ENCODE results near the gene TACC2.
"Not testable (repeated sequence)": the region's sequence is repeated elsewhere in the genome, so short reads cannot be mapped to it uniquely, and the experiment has no call there.

TACC2 gene

DNA sequence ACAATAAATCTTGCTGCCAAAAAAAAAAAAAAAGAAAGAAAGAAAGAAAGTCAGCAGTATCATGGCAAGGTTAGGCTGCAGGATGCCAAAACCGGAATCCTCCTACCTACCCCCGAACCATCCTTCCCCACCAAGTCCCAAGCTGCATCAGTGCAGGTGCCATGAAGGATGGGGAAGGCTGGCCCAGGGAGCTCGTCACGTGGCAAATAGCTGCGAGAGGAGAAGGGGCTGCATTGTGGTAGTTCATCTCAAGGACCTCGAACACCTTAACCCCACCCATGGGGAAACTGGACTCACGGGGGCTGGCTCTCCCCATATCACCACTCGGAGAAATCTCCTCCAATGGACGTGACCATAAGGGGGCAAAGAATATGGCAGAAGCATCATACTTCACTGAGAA lies 86.2 kb downstream of the TACC2 start:
- no peak for DNase-seq (ENCODE audit: low read depth)
- no peak overlapping the region for H3K4me3 ChIP-seq (ENCODE audit: low read depth, low read length)
- TF ChIP-seq, protein P1, sequence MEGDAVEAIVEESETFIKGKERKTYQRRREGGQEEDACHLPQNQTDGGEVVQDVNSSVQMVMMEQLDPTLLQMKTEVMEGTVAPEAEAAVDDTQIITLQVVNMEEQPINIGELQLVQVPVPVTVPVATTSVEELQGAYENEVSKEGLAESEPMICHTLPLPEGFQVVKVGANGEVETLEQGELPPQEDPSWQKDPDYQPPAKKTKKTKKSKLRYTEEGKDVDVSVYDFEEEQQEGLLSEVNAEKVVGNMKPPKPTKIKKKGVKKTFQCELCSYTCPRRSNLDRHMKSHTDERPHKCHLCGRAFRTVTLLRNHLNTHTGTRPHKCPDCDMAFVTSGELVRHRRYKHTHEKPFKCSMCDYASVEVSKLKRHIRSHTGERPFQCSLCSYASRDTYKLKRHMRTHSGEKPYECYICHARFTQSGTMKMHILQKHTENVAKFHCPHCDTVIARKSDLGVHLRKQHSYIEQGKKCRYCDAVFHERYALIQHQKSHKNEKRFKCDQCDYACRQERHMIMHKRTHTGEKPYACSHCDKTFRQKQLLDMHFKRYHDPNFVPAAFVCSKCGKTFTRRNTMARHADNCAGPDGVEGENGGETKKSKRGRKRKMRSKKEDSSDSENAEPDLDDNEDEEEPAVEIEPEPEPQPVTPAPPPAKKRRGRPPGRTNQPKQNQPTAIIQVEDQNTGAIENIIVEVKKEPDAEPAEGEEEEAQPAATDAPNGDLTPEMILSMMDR (conservative IDR thresholded peaks at IDR 0.05; ENCODE audit: low read depth, low read length), result no peak

DNA sequence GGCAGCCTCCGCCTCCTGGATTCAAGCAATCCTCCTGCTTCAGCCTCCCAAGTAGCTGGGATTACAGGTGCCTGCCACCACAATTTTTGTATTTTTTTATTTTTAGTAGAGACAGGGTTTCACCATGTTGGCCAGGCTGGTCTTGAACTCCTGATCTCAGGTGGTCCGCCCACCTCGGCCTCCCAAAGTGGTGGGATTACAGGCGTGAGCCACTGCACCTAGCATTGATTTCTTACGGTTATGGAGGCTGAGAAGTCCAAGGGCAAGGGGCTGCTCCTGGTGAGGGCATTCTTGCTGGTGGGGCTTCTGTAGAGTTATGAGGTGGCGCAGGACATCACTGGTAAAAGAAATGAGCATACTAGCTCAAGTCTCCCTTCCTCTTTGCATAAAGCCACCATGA lies 86.9 kb downstream of the TACC2 start:
- not testable (repeated sequence) for H3K4me3 ChIP-seq (ENCODE audit: low read depth, low read length); DNase-seq (ENCODE audit: low read depth)

DNA sequence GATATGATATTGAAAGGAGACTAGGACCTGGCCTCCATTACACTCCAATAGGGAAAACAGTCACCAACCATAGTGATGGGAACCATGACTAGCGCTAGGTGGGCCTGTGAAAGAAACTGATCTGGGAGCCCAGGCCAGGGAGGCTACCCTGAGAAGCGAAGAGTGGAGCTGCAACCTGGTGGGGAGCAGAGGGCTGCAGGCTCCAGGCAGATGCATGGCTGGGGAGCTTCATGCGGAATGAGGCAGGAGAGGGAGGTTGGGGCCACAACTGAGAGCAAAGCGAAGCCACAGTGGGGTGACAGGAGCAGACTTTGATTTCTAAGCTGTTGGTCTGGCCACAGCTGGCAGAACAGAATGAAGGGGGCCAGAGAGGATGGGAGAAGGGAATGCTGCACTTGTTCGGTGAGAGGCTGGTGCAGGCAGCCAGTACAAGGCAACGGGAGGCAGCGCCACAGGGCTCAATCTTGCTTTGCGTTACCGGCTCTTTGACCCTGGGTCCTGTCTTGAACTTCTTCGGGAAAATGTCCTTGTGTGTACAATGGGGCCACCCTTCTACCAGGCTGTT lies 88.4 kb downstream of the TACC2 start:
- no peak overlapping the region for H3K4me3 ChIP-seq (ENCODE audit: low read depth, low read length)
- no peak for DNase-seq (ENCODE audit: low read depth)
- TF ChIP-seq, protein P1 (conservative IDR thresholded peaks at IDR 0.05; ENCODE audit: low read depth, low read length), result no peak

DNA sequence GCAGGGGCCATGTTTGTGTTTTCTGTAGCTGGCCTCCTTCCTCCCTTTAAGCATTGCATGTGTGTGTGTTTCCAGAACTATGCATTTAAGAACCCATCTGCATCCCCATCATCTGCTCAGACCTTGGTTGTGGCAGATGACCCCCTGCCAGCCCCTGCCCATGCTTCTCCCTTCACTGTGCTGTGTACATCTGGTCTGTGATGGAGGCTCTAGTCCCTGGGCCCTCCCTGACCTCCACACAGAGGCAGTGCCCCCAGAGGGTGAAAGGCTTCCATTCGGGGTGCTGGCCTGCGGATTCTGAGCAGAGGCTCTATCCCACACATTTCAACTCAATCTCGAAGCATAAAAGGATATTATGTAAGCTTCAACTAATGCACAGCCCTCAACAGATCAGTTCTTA lies 89.4 kb downstream of the TACC2 start:
- no peak overlapping the region for H3K4me3 ChIP-seq (ENCODE audit: low read depth, low read length)
- DNase-seq (ENCODE audit: low read depth), result no peak
- TF ChIP-seq, protein P1 (conservative IDR thresholded peaks at IDR 0.05; ENCODE audit: low read depth, low read length), result no peak

DNA sequence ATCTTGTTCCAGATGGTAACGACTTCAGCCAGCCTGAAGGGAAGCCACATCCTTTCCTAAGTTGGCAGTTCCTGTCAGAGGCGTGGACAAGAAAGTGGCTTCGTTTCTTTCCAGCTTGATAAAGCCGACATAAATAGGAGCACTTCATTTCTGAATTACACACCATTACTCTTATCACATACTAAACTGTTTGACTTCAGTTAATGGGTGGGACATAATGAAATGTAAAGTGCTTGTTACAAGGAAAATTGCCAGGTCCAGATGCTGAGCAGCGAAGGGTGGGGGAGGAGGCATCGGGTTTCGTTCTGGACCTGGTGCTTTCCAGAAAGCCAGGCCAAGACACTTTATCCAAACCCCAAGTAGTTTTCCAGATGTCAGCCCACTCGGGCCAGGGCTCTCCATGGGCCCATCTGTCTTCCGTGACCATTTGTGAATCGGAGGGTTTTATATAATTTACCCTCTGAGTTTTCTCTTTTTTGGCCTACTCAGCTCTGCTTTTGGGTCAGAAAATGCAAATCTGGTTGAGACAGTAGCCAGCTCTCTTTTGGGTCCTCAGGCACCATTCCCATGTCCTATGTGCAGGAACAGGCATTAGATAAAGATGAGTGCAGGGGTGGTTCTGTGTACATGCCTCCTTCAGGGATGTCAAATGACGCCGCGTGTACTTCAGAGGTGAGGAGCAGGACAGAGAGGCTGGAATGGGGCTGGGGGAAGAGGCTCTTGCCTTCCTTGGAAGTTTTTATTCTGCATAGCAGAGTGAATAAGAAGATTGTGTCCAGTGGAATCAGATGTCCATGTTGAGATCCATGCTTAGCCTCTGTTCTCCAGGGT lies 90.2 kb downstream of the TACC2 start:
- no peak for DNase-seq (ENCODE audit: low read depth)
- H3K4me3 ChIP-seq (ENCODE audit: low read depth, low read length), result no peak overlapping the region
- TF ChIP-seq, protein P1 (conservative IDR thresholded peaks at IDR 0.05; ENCODE audit: low read depth, low read length), result no peak

DNA sequence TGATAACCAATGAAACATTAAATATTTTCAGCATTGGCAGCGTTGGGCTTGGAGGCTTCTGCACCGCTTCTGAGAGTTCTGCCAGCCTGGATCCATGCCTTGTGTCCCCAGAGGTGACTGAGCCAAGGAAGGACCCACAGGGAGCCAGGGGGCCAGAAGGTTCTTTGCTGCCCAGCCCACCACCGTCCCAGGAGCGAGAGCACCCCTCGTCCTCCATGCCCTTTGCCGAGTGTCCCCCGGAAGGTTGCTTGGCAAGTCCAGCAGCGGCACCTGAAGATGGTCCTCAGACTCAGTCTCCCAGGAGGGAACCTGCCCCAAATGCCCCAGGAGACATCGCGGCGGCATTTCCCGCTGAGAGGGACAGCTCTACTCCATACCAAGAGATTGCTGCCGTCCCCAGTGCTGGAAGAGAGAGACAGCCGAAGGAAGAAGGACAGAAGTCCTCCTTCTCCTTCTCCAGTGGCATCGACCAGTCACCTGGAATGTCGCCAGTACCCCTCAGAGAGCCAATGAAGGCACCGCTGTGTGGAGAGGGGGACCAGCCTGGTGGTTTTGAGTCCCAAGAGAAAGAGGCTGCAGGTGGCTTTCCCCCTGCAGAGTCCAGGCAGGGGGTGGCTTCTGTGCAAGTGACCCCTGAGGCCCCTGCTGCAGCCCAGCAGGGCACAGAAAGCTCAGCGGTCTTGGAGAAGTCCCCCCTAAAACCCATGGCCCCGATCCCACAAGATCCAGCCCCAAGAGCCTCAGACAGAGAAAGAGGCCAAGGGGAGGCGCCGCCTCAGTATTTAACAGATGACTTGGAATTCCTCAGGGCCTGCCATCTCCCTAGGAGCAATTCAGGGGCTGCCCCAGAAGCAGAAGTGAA lies 93.9 kb downstream of the TACC2 start:
- H3K4me3 ChIP-seq (ENCODE audit: low read depth, low read length), result no peak overlapping the region
- TF ChIP-seq, protein P1 (conservative IDR thresholded peaks at IDR 0.05; ENCODE audit: low read depth, low read length), result no peak
- no peak for DNase-seq (ENCODE audit: low read depth)

DNA sequence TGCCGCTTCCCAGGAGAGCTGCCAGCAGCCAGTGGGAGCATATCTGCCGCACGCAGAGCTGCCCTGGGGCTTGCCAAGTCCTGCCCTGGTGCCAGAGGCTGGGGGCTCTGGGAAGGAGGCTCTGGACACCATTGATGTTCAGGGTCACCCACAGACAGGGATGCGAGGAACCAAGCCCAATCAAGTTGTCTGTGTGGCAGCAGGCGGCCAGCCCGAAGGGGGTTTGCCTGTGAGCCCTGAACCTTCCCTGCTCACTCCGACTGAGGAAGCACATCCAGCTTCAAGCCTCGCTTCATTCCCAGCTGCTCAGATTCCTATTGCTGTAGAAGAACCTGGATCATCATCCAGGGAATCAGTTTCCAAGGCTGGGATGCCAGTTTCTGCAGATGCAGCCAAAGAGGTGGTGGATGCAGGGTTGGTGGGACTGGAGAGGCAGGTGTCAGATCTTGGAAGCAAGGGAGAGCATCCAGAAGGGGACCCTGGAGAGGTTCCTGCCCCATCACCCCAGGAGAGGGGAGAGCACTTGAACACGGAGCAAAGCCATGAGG lies 94.6 kb downstream of the TACC2 start:
- TF ChIP-seq, protein P1 (conservative IDR thresholded peaks at IDR 0.05; ENCODE audit: low read depth, low read length), result no peak
- no peak overlapping the region for H3K4me3 ChIP-seq (ENCODE audit: low read depth, low read length)
- no peak for DNase-seq (ENCODE audit: low read depth)
